ENCODE data around the gene DIS3L2.
"Not testable (repeated sequence)": the region's sequence is repeated elsewhere in the genome, so short reads cannot be mapped to it uniquely, and the experiment has no call there.

DIS3L2 gene

DNA sequence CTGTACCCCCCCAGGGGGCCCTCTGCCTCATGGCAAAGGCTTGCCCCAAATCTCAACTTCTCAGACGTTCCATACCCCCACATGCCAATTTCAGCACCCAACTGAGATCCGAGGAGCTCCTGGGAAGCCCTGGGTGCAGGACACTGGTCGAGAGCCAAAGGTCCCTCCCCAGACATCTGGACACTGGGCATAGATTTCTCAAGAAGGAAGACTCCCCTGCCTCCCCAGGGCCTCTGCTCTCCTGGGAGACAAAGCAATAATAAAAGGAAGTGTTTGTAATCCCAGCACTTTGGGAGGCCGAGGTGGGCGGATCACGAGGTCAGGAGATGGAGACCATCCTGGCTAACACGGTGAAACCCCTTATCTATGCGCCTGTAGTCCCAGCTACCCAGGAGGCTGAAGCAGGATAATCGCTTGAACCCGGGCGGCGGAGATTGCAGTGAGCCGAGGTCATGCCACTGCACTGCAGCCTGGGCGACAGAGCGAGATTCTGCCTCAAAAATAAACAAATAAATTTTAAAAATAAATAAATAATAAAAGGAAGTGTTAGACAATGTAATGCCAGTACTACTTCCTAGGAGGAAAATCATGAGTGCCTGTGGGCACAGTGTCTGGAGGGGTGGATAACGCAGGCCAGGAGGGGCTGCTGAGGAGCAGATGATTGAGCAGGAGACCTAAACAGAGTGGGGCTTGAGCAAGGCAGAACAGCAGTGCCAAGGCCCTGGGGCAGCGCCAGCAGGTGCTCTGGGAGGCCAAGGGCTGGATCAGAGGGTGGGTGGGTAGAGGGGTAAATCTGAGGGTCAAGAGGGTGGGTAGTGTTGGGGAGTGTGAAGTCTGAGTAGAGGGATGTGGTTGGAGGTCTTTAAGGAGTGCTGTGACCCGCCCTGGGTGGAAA lies 421.1 kb downstream of the DIS3L2 start:
- in situ Hi-C loops (cut with HindIII; ENCODE audit: low sequenced_read_pairs) = no loop called here
- TF ChIP-seq, protein P1, sequence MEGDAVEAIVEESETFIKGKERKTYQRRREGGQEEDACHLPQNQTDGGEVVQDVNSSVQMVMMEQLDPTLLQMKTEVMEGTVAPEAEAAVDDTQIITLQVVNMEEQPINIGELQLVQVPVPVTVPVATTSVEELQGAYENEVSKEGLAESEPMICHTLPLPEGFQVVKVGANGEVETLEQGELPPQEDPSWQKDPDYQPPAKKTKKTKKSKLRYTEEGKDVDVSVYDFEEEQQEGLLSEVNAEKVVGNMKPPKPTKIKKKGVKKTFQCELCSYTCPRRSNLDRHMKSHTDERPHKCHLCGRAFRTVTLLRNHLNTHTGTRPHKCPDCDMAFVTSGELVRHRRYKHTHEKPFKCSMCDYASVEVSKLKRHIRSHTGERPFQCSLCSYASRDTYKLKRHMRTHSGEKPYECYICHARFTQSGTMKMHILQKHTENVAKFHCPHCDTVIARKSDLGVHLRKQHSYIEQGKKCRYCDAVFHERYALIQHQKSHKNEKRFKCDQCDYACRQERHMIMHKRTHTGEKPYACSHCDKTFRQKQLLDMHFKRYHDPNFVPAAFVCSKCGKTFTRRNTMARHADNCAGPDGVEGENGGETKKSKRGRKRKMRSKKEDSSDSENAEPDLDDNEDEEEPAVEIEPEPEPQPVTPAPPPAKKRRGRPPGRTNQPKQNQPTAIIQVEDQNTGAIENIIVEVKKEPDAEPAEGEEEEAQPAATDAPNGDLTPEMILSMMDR (IDR thresholded peaks at IDR 0.05; ENCODE audit: low read depth, low read length) = no peak
- no peak overlapping the region for H3K4me3 ChIP-seq (ENCODE audit: low read depth, low read length)
- DNase-seq (ENCODE audit: low read depth, low spot score) = no peak

DNA sequence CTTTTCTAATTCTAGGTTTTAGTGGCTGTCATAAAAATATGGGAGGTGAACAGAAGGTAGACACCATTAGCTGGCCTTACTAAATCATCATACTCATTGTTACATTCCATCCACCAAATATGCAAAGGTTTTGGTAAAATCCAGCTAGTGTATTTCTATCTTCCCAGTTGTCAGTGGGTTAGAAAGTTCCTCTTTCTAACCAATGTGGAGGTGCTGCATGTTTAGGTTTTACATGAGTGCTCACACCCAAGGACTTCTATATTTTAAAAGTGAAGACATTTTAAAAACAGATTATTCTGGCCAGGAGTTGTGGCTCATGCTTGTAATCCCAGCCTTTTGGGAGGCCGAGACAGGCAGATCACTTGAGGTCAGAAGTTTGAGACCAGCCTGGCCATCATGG lies 423.0 kb downstream of the DIS3L2 start:
- no peak overlapping the region for H3K4me3 ChIP-seq (ENCODE audit: low read depth, low read length)
- DNase-seq (ENCODE audit: low read depth, low spot score) = no peak
- TF ChIP-seq, protein P1 (IDR thresholded peaks at IDR 0.05; ENCODE audit: low read depth, low read length) = no peak
- in situ Hi-C loops (cut with HindIII; ENCODE audit: low sequenced_read_pairs) = no loop called here

DNA sequence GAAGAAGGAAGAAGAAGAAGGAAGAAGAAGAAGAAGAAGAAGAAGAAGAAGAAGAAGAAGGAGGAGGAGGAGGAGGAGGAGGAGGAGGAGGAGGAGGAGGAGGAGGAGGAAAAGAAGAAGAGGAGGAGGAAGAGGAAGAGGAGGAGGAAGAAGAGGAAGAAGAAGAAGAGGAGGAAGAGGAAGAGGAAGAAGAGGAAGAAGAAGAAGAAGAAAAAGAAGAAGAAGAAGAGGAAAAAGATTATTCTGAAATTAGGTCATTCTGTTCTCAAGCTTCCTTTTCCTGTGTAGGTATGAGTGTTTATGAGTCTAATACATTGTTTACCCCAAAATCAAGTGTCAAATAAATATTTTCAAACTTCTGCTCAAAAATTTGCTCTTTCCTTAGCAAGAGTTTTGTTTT lies 423.5 kb downstream of the DIS3L2 start:
- in situ Hi-C loops (cut with HindIII; ENCODE audit: low sequenced_read_pairs); DNase-seq (ENCODE audit: low read depth, low spot score); H3K4me3 ChIP-seq (ENCODE audit: low read depth, low read length): not testable (repeated sequence)

DNA sequence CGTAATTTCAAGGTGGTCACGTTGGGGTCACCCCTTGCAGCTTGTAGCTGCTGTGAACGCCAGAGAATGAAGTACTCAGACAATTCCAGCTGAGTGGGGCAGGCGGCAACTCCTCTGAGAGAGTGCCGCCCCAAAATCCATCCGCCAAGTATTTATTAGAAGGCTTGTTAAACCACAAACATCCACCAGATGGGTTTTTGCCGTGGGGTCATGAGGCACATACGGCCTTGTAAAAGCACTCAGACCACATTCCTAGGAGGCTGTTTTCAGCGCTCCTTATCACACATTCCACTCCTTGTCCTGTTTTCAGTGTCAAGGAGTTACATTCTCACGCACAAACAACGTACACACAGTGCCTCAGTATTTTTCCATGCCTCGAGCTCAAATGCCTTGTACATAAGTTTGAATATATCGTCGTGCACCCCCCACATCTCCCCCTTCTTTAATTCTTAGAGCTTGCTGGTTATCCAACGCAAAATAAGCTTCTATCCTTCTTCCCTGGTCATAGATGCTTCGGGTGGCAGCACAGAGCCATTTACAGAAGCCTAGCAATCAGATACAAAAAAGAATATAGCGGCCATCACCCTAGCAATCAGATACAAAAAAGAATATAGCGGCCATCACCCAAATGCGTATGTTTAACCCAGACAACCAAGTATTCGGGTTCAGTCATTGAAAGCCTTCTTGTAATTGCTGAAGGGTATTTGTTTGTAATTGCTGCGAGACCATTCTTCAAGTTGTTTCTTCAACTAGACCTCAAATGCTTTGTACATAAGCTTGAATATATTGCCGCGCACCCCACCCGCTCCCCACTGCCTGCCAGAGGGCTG lies 424.4 kb downstream of the DIS3L2 start:
- in situ Hi-C loops (cut with HindIII; ENCODE audit: low sequenced_read_pairs) = no loop called here
- no peak overlapping the region for H3K4me3 ChIP-seq (ENCODE audit: low read depth, low read length)
- TF ChIP-seq, protein P1 (IDR thresholded peaks at IDR 0.05; ENCODE audit: low read depth, low read length) = no peak
- DNase-seq (ENCODE audit: low read depth, low spot score) = peak; percentile 76

DNA sequence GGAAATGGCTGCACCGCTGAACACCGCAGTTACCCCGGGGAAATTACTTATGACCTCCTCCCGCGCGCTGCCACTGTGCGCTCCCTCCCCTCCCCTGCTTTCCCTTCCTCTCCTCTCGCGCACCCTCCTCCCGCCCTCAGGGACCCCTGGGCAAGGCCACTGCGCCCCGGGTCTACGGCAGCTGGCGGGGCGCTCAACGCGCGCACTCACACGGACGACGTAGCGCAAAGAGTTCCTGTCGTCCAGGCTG lies 424.9 kb downstream of the DIS3L2 start:
- in situ Hi-C loops (cut with HindIII; ENCODE audit: low sequenced_read_pairs) = no loop called here
- DNase-seq (ENCODE audit: low read depth, low spot score) = no peak
- no peak overlapping the region for H3K4me3 ChIP-seq (ENCODE audit: low read depth, low read length)
- TF ChIP-seq, protein P1 (IDR thresholded peaks at IDR 0.05; ENCODE audit: low read depth, low read length) = no peak
